Ureter (tissue), 1 donor: Measurements from ENCODE around the gene CNTNAP5. TPM values are rescaled to one million over a fixed set of nuclear protein-coding genes. Genes with fewer than 3 reads are reported as not detected.

Experiments
- DNase-seq: peaks from one replicate; pipeline ENCODE4 v3.0.0-alpha.2; 2020; ENCODE audit warnings: low spot score
- total RNA-seq: library from RNA; stranded (reverse); gene quantifications from one replicate; pipeline ENCODE4 v1.2.4, GENCODE V29; 2023
- donor health status: DM: yes; HTN: yes; CAD: no.

CNTNAP5 gene
- total RNA-seq, 1 donor from 2014 or later: 1.5 TPM

- DNase-seq: no peak
Observed at GRCh38 chr2:124437811-124438210, 412.7 kb downstream of the CNTNAP5 start.

GRCh38 chr2:124450481-124450880 is 425.4 kb downstream of the CNTNAP5 start:
- DNase-seq: no peak

- no peak for DNase-seq
Observed at GRCh38 chr2:124476291-124476690, 451.2 kb downstream of the CNTNAP5 start.

GRCh38 chr2:124478761-124479160 is 453.7 kb downstream of the CNTNAP5 start:
- no peak for DNase-seq

DNA sequence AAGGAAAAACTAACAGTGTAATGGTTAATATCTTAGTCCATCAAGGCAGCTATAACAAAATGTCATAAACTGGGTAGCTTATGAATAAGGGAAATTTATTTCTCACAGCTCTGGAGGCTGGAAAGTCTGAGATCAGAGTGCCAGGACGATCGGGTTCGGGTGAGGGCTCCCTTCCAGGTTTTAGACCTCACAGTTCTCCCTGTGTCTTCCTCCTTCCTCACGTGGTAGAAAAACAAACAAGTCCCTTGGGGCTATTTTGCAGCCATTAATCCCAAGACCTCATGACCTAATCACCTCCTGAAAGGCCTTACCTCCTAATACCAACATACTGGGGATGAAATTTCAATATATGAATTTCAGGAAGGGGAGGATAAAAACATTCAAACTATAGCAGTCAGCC is 455.9 kb downstream of the CNTNAP5 start:
- DNase-seq: no peak

DNA sequence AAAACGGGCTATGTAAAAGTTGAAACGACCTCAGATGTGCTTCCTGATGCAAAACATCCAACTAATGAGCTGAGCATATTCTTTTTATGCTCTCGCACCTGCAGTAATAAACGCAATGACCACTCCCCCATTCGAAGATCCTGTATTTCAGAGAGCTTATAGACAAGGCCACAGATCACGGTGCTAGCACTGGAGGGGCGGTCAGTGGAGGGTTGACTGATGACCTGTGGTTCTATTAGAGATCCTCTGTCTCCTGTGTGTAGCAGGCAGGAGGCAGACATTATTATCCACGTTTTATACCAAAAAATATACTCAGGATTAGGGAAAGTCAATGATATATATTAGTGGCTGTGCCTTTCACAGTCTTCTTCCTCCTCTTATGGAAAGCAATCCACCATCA is 457.0 kb downstream of the CNTNAP5 start:
- DNase-seq: no peak

- DNase-seq: no peak
Observed at GRCh38 chr2:124482551-124482950, 457.5 kb downstream of the CNTNAP5 start.

GRCh38 chr2:124485659-124486058 is 460.6 kb downstream of the CNTNAP5 start:
- no peak for DNase-seq

DNA sequence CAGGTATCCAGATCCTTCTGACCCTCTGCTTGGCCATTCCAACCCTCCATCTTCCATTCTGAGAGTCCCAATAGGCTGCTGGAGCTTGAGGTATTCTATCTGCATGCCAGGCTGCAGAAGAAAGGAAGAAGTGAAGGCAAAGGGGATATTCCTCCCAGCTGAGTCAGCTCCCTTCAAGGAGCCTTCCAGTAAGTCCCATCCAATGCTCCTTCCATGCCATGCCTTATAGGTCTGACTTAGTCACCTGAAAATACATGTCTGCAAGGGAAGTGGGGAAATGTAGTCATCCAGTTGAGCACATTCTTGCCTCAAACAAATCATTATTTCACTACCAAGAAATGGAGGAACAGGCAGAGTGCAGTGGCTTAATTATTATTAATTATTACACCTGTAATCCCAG is 464.6 kb downstream of the CNTNAP5 start:
- DNase-seq: no peak

DNA sequence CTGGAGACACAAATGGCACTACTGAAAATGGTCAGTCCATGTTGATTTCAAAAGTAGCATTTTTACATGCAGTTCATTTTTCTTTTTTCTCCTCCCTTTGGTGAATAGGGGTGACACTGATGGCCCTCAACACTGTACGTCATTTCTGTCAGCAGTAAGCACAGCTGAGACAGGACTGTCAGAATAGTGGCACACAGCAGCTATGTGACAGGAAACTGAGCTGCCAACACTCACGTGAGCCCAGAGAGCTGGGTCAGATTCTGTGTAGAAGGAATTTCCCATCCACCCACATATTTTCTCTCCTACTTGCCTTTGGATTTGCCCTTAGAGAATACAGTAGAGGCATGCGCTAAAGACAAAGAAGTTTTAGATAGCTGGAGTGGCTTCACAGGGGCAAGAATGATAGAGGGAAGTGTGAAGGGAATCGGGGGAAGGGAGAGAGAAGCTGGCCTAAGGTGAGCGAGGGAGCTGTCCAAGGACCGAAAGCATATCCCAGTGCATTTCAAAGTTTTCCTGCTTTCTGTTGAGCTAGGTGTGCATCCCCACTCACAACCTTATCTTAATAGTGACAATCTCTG is 476.6 kb downstream of the CNTNAP5 start:
- DNase-seq: no peak

GRCh38 chr2:124514236-124514635 is 489.1 kb downstream of the CNTNAP5 start:
- DNase-seq: no peak

- no peak for DNase-seq
Observed at GRCh38 chr2:124520953-124521352, 495.9 kb downstream of the CNTNAP5 start.

DNA sequence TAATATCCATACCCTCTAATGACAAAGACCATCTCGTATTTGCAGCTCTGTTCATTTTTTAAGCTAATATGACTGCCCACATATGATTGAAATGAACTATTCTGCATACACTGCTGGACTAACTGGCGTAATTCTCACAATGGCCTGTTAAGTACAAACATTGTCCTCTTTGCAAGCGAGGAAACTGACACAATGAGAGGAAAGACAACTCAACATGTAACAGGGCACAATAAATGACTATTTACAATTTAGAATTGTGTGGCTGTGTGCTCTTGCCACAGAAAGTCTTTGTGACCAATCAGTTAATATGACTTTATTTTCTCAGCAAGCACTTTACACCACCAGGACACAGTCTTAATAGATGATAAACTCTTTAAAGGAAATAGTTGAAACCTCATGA is 498.0 kb downstream of the CNTNAP5 start:
- DNase-seq: no peak

GRCh38 chr2:124524155-124524915 is 499.2 kb downstream of the CNTNAP5 start:
- DNase-seq: no peak

- DNase-seq: no peak
Observed at GRCh38 chr2:124526221-124526620, 501.1 kb downstream of the CNTNAP5 start.

DNA sequence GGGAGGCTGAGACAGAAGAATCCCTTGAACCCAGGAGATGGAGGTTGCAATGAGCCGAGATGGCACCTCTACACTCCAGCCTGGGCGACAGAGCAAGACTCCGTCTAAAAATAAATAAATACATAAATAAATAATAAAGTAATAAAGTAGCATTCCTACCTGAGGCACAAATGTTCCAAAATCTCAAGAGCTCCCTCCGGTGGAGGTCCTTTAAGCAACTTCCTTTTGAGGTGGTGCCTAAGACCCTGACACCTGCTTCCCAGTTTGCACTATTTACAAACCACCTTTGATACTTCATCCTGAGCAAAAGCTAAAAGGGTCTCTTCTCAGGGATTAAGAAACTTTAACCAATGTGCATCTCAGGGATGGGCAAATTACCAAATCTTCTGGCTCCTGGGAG is 505.1 kb downstream of the CNTNAP5 start:
- DNase-seq: no peak

DNA sequence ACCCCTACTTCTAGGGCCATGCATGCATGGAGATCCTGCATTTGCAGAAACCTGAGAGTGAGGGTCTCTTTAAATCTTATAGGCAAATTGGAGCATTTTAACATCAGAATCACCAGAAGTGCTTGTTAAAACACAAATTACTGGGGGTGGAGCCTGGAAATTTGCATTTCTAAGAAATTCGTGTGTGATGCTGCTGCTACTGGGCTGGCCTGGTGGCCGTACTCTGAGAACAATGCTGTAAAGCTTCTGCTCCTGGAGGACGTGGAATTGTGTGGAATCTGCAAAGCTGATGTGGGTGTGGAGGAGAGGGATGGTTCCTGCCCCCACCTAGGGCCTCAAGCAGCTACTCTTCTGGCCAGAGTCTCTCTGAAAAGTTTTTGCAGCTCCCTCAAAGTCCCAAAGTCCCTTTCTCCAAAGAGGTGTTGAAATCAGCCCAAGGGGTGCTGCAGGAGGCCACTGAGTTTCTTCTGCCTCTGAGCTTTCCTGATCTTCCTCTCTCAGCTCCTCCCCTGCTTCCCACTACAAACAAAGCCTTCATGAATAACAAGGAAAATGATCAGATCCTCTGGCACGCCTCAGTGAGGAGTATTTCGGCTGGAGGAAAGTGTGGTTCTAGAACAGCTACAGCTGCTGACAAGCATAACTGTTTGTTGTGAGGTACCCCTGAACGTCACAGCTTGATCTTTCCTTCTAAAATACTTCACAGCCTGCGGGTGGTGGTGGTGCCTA is 508.3 kb downstream of the CNTNAP5 start:
- DNase-seq: no peak

- no peak for DNase-seq
Observed at GRCh38 chr2:124534028-124534427, 508.9 kb downstream of the CNTNAP5 start.

GRCh38 chr2:124535816-124536215 is 510.7 kb downstream of the CNTNAP5 start:
- no peak for DNase-seq

DNA sequence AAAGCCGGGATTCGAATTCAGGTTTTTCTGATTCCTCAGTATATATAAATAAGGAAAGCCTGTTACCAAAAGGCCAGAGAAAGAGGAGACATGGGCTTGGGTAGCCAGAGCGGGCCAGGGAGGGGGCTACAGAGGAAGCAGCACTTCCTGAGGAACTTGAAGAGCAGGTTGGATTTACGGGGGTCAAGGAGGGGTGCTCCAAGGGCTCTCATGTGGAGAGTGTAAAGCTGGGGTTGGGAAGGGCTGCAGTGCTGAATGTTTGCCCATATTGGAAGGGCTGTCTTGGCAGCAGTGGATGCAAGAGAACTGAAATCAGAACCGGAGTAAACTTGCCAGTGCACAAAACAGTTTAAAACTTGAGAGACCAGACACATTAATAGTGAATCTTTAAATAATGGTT is 511.5 kb downstream of the CNTNAP5 start:
- DNase-seq: no peak

- no peak for DNase-seq
Observed at GRCh38 chr2:124538549-124538948, 513.5 kb downstream of the CNTNAP5 start.

GRCh38 chr2:124540805-124541204 is 515.7 kb downstream of the CNTNAP5 start:
- no peak for DNase-seq
